ENCODE measurements around the gene UBE2O.

The UBE2O gene

DNA sequence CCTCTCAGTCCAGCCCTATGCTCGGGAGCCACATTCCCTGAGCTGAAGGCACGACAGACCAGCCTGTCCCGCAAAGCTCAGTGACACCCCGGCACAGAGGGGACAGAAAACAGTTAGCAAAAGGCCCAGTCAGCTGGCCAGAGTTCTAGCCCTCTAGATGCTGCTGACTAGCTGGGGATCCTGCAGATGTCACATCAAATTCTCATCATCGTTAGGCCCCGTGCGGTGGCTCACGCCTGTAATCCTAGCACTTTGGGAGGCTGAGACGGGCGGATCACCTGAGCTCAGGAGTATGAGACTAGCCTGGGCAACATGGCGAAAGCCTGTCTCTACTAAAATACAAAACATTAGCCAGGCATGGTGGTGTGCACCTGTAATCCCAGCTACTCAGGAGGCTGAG lies 17.2 kb downstream of the UBE2O start:
- Histone ChIP-seq H3K36me3 (ENCODE audit: insufficient read depth, low read length) (peaks cover 6% of the 10 kb centered on the region; the same call in 1 of the 2 replicates), H3K9ac (ENCODE audit: low read length) (no peak overlapping the region), H3K9me2 (ENCODE audit: low read depth, low read length) (no peaks in the 10 kb centered on the region), H3F3A (ENCODE audit: insufficient read depth, low read length) (no peaks in the 10 kb centered on the region), H3K4me1 (ENCODE audit: insufficient read depth, low read length, severe bottlenecking) (peaks cover 49% of the 10 kb centered on the region), H3K79me2 (ENCODE audit: insufficient read depth, low read length) (no peaks in the 10 kb centered on the region), H3K27me3 (ENCODE audit: insufficient read depth, low read length) (no peaks in the 10 kb centered on the region), H3K4me3 (ENCODE audit: low read depth, low read length, poor library complexity, severe bottlenecking) (no peak overlapping the region), H2AFZ (ENCODE audit: low read length) (no peak overlapping the region), H3K4me2 (ENCODE audit: low read length) (no peak overlapping the region), H4K20me1 (ENCODE audit: insufficient read depth, low read length) (no peaks in the 10 kb centered on the region), H3K9me3 (ENCODE audit: low read length) (no peaks in the 10 kb centered on the region), H3K27ac (ENCODE audit: low read depth, low read length, poor library complexity, severe bottlenecking) (no peak overlapping the region)
- TF ChIP-seq, protein P1, sequence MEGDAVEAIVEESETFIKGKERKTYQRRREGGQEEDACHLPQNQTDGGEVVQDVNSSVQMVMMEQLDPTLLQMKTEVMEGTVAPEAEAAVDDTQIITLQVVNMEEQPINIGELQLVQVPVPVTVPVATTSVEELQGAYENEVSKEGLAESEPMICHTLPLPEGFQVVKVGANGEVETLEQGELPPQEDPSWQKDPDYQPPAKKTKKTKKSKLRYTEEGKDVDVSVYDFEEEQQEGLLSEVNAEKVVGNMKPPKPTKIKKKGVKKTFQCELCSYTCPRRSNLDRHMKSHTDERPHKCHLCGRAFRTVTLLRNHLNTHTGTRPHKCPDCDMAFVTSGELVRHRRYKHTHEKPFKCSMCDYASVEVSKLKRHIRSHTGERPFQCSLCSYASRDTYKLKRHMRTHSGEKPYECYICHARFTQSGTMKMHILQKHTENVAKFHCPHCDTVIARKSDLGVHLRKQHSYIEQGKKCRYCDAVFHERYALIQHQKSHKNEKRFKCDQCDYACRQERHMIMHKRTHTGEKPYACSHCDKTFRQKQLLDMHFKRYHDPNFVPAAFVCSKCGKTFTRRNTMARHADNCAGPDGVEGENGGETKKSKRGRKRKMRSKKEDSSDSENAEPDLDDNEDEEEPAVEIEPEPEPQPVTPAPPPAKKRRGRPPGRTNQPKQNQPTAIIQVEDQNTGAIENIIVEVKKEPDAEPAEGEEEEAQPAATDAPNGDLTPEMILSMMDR (IDR thresholded peaks at IDR 0.05; ENCODE audit: low read length), result no peak
- no peak for TF ChIP-seq EZH2 (IDR thresholded peaks at IDR 0.05; ENCODE audit: borderline replicate concordance, low read length)

DNA sequence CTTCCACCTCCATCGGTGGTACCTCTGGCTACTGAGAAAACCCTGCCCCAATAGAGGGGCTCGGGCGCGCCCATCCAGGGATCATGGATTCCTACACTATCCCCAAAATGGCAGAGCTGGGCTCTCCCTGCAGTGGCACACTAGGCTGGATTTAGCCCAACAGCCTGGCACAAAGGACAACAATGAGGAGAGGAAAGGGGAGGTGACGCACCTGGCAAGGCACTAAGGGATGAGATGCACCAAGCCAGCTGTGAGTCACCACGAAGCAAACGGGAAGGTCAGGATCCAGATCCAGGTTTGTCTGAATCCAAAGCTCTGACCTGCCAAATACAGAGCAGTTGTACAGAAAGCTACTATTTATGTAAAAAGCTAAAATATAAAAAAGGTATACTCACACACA lies 18.1 kb downstream of the UBE2O start:
- Histone ChIP-seq H3K4me2 (ENCODE audit: low read length) (no peak overlapping the region), H3K36me3 (ENCODE audit: insufficient read depth, low read length) (peaks cover 6% of the 10 kb centered on the region; the same call in 1 of the 2 replicates), H4K20me1 (ENCODE audit: insufficient read depth, low read length) (no peaks in the 10 kb centered on the region), H3F3A (ENCODE audit: insufficient read depth, low read length) (no peaks in the 10 kb centered on the region), H3K9ac (ENCODE audit: low read length) (no peak overlapping the region), H3K4me1 (ENCODE audit: insufficient read depth, low read length, severe bottlenecking) (peaks cover 53% of the 10 kb centered on the region), H3K9me2 (ENCODE audit: low read depth, low read length) (no peaks in the 10 kb centered on the region), H3K27ac (ENCODE audit: low read depth, low read length, poor library complexity, severe bottlenecking) (no peak overlapping the region), H3K27me3 (ENCODE audit: insufficient read depth, low read length) (no peaks in the 10 kb centered on the region), H3K79me2 (ENCODE audit: insufficient read depth, low read length) (no peaks in the 10 kb centered on the region), H2AFZ (ENCODE audit: low read length) (no peak overlapping the region), H3K4me3 (ENCODE audit: low read depth, low read length, poor library complexity, severe bottlenecking) (no peak overlapping the region), H3K9me3 (ENCODE audit: low read length) (no peaks in the 10 kb centered on the region)
- TF ChIP-seq EZH2 (IDR thresholded peaks at IDR 0.05; ENCODE audit: borderline replicate concordance, low read length), result no peak

DNA sequence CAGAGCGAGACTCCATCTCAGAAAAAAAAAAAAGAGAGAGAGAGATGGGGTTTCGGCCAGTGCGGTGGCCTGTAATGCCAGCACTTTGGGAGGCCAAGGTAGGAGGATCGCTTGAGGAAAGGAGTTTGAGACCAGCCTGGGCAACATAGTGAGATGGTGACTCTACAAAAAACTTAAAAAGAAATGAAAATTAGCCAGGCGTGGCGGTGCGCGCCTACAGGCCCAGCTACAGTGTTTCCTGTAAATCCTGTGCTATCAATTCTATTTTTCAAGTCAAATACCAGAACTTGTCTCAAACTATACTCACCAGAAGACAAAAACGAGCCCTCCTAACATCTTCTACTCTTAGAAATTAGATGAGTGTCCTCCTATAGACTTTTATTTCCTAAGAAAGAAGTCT lies 19.3 kb downstream of the UBE2O start:
- Histone ChIP-seq H3K9me3 (ENCODE audit: low read length) (no peaks in the 10 kb centered on the region), H3K27ac (ENCODE audit: low read depth, low read length, poor library complexity, severe bottlenecking) (no peak overlapping the region), H3K36me3 (ENCODE audit: insufficient read depth, low read length) (peaks cover 6% of the 10 kb centered on the region; the same call in 1 of the 2 replicates), H3K4me1 (ENCODE audit: insufficient read depth, low read length, severe bottlenecking) (peaks cover 46% of the 10 kb centered on the region), H3K27me3 (ENCODE audit: insufficient read depth, low read length) (no peaks in the 10 kb centered on the region), H3K4me2 (ENCODE audit: low read length) (peak overlapping the region; percentile 28; the same call in 1 of the 2 replicates), H3K4me3 (ENCODE audit: low read depth, low read length, poor library complexity, severe bottlenecking) (no peak overlapping the region), H3K9me2 (ENCODE audit: low read depth, low read length) (no peaks in the 10 kb centered on the region), H4K20me1 (ENCODE audit: insufficient read depth, low read length) (no peaks in the 10 kb centered on the region), H2AFZ (ENCODE audit: low read length) (no peak overlapping the region), H3K79me2 (ENCODE audit: insufficient read depth, low read length) (no peaks in the 10 kb centered on the region), H3K9ac (ENCODE audit: low read length) (no peak overlapping the region), H3F3A (ENCODE audit: insufficient read depth, low read length) (no peaks in the 10 kb centered on the region)
- TF ChIP-seq, protein P1 (IDR thresholded peaks at IDR 0.05; ENCODE audit: low read length), result no peak

DNA sequence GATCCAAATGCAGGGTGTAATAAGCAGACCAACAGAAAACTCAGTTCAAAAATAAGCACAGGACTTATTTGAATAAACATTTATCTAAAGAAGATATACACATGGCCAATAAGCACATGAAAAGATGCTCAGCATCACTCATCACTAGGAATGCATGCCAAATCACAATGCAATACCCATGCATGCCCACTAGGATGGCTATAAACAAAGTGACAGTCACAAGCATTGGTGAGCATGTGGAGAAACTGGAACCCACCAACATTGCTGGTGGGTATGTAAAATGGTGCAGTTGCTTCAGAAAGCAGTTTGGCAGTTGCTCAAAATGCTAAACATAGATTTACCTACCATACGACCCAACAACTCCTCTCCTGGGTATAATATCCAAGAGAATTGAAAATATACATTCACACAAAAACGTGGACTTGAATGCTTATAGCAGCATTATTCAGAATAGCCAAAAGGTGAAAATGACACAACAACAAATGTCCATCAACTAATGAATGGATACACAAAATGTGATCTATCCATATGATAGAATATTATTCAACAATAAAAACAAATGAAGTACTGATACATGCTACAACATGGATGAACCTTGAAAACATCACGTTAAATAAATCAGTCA lies 20.1 kb downstream of the UBE2O start:
- Histone ChIP-seq H3K27me3 (ENCODE audit: insufficient read depth, low read length) (no peaks in the 10 kb centered on the region), H3K9me2 (ENCODE audit: low read depth, low read length) (no peaks in the 10 kb centered on the region), H3K9ac (ENCODE audit: low read length) (no peak overlapping the region), H3K79me2 (ENCODE audit: insufficient read depth, low read length) (no peaks in the 10 kb centered on the region), H2AFZ (ENCODE audit: low read length) (no peak overlapping the region), H3F3A (ENCODE audit: insufficient read depth, low read length) (no peaks in the 10 kb centered on the region), H3K27ac (ENCODE audit: low read depth, low read length, poor library complexity, severe bottlenecking) (no peak overlapping the region), H3K4me1 (ENCODE audit: insufficient read depth, low read length, severe bottlenecking) (peaks cover 46% of the 10 kb centered on the region), H3K9me3 (ENCODE audit: low read length) (no peaks in the 10 kb centered on the region), H3K4me3 (ENCODE audit: low read depth, low read length, poor library complexity, severe bottlenecking) (no peak overlapping the region), H3K4me2 (ENCODE audit: low read length) (peak overlapping the region; percentile 28; the same call in 1 of the 2 replicates), H3K36me3 (ENCODE audit: insufficient read depth, low read length) (peaks cover 6% of the 10 kb centered on the region; the same call in 1 of the 2 replicates), H4K20me1 (ENCODE audit: insufficient read depth, low read length) (no peaks in the 10 kb centered on the region)
- TF ChIP-seq, protein P1 (IDR thresholded peaks at IDR 0.05; ENCODE audit: low read length), result peak; percentile 62
- TF ChIP-seq EZH2 (IDR thresholded peaks at IDR 0.05; ENCODE audit: borderline replicate concordance, low read length), result no peak

Data from OCI-LY1 (cell line).